GM19240 (cell line): ENCODE measurements around the gene GAPDH.
"Not testable (repeated sequence)": the region's sequence is repeated elsewhere in the genome, so short reads cannot be mapped to it uniquely, and the experiment has no call there.

Experiments
- DNase-seq: peaks from one replicate; pipeline ENCODE4 v3.0.0; 2011; ENCODE audit warnings: low spot score; ENCODE audit not compliant: insufficient read length

The GAPDH gene

GRCh38 chr12:6542209-6543009 lies 8.1 kb downstream of the GAPDH start:
- no peak for DNase-seq

GRCh38 chr12:6546016-6546415 lies 11.7 kb downstream of the GAPDH start:
- DNase-seq: no peak

GRCh38 chr12:6547566-6547965 lies 13.2 kb downstream of the GAPDH start:
- DNase-seq: no peak

GRCh38 chr12:6547987-6548386 lies 13.7 kb downstream of the GAPDH start:
- no peak for DNase-seq

- DNase-seq: no peak
These were observed 14.2 kb downstream of the GAPDH start for GRCh38 chr12:6548556-6548955.

- DNase-seq: no peak
These were observed 14.8 kb downstream of the GAPDH start for GRCh38 chr12:6548966-6549683.

GRCh38 chr12:6549684-6550151 lies 15.4 kb downstream of the GAPDH start:
- DNase-seq: no peak

GRCh38 chr12:6550294-6551062 lies 16.2 kb downstream of the GAPDH start:
- no peak for DNase-seq

GRCh38 chr12:6551063-6551461 lies 16.7 kb downstream of the GAPDH start:
- no peak for DNase-seq

- no peak for DNase-seq
These were observed 17.3 kb downstream of the GAPDH start for GRCh38 chr12:6551496-6552139.

- no peak for DNase-seq
These were observed 17.8 kb downstream of the GAPDH start for GRCh38 chr12:6552140-6552551.

GRCh38 chr12:6553051-6553868 lies 18.9 kb downstream of the GAPDH start:
- no peak for DNase-seq

GRCh38 chr12:6554168-6555017 lies 20.1 kb downstream of the GAPDH start:
- peak; percentile 89 for DNase-seq

- DNase-seq: no peak
These were observed 20.8 kb downstream of the GAPDH start for GRCh38 chr12:6555018-6555691.

GRCh38 chr12:6556496-6556817 lies 22.1 kb downstream of the GAPDH start:
- DNase-seq: not testable (repeated sequence)

GRCh38 chr12:6556857-6557256 lies 22.5 kb downstream of the GAPDH start:
- no peak for DNase-seq

- not testable (repeated sequence) for DNase-seq
These were observed 23.9 kb downstream of the GAPDH start for GRCh38 chr12:6558014-6558760.

GRCh38 chr12:6559500-6559899 lies 25.2 kb downstream of the GAPDH start:
- no peak for DNase-seq
